Left renal pelvis (tissue), 4 donors: ENCODE results near the gene GFI1B. TPM values are rescaled to one million over a fixed set of nuclear protein-coding genes. Genes with fewer than 3 reads are reported as not detected.
"Not testable (repeated sequence)": the region's sequence is repeated elsewhere in the genome, so short reads cannot be mapped to it uniquely, and the experiment has no call there.

ENCODE experiments used
- DNase-seq, 4 donors: peaks; one replicate each; pipeline ENCODE4 v3.0.0-alpha.2; 2013; ENCODE audit warnings: low read depth in 4 of 4, low spot score in 3 of 4
- polyA plus RNA-seq, 4 donors: library from polyadenylated mRNA; unstranded; fragments of 120-200 nt; gene quantifications; one replicate each; pipeline ENCODE4 v1.2.1, GENCODE V29; 2013; ENCODE audit not compliant: insufficient read length in 4 of 4

Gene GFI1B
- polyA plus RNA-seq, 4 donors, result 0.39 to 1.3 (median 0.70) TPM

DNA sequence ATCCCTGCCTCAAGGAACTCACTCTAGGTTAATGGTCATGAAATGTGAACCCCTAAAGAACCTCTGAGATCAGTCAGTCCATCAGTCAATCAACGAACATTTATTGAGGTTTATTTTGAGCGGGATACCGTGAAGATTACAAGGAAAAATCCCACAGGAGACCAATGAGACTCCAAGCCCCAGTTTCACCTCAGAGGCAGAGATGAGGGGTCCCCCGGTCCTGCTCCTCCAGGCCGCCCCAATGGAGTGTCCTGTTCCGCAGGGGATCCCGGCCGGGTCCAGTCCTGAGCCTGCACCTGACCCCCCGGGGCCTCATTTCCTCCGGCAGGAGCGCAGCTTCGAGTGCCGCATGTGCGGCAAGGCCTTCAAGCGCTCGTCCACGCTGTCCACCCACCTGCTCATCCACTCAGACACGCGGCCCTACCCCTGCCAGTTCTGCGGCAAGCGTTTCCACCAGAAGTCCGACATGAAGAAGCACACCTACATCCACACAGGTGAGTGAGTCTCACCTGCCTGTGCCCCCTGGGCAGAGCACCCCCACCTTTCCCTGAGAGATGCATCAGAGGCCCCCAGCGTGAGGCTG lies 11.0 kb downstream of the GFI1B start:
- DNase-seq, result no peak

DNA sequence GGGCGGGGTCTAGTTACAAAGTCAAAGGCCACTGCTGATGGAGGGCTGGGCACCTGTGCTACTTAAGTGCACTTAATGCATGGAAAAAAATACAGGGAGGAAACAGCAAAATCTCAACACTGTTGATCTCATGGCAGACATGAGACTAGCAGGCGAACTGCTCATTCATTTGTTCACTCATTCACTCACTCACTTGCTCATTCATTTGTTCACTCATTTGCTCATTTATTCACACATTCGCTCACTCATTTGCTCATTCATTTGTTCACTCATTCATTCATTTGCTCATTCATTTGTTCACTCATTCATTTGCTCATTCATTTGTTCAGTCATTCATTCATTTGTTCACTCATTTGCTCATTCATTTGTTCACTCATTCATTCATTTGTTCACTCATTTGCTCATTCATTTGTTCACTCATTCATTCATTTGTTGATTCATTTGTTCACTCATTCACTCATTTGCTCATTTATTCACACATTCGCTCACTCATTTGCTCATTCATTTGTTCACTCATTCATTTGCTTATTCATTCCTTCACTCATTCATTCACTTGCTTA lies 11.6 kb downstream of the GFI1B start:
- DNase-seq, result not testable (repeated sequence)

DNA sequence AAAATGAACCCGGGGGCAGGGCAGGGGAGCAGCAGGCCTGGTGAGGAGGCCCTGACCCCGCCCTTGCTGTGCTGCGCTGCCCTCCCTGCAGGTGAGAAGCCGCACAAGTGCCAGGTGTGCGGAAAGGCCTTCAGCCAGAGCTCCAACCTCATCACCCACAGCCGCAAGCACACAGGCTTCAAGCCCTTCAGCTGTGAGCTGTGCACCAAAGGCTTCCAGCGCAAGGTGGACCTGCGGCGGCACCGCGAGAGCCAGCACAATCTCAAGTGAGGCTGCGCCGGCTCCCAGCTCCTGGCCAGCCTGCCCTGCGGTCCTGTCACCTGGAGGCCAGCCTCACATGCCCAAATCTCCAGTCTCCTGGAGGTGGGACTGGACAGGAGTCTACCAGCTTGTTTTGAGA lies 12.3 kb downstream of the GFI1B start:
- no peak for DNase-seq

DNA sequence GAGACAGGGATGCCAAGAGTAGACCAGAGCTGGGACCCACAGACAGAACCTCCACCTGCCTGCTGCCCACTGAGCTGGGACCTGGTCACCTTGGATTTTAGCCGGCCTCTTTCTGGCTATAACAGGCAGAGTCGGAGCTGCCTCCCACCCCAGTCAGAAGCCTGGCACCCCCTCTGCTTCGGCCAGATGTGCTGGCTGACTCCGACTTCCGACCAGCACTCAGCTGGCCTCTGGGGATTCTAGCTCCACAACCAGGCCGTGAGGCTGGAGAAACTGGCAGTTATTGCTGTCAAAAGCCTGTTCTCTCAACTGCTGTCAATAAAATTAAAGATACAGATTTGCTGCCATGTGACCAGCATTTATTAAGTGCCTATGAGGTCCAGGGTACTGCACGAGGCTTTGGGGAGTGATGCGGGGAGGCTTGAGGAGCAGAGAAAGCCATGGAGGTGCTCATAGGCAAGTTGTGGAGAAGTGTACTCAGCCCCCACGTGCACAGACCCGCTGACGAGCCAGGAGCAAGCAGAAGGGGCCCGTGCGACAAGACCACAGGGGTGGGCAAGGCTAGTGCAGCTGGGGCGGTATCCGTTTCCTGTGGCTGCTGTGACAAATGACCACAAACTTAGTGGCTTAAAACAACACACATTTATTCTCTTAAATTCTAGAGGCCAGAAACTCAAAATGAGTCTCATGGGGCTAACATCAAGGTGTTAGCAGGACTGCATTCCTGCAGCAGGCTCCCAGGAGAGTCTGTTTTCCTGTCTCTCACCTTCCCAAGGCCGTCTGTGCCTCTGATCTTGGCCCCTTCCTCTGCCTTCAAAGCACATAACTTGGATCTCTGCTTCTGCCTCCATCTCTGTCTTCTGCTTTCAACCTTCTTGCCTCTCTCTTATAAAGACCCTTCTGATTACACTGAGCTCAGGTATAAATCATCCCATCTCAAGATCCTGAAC lies 13.1 kb downstream of the GFI1B start:
- no peak for DNase-seq

GRCh38 chr9:132993511-132993939 lies 15.0 kb downstream of the GFI1B start:
- DNase-seq, result no peak

DNA sequence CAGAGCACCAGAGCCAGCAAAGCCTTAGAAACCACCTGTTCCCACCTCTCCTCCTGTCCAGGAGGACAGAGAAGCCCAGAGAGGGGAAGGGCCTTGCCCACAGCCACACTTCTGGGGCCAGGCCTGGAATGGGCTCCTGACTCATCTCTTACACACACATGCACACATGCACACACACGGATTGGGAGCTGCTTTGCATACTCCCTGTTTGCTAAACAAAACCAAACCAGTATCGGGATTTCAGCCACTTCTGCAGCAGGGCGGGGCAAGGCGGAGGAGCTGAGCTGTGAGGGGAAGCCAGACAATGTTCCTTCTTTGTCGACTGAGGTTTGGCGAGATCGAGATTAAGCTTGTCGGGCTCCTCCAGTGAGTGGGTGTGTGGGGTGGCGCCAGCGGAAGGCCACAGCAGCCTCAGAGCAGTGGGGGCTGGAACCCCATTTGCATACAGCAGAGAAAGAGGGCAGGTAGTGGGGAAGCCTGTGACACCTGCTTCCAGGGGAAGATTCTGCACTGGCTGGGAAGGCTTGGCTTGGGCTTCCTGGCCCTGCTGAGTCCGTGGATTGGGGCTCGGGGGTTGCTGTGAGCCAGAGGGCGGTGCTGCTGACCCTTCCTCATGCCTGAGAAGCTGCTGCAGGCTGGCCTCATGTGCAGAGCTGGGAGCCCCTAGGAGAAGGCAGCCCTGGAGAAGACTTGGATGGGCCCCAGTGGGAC lies 16.1 kb downstream of the GFI1B start:
- no peak for DNase-seq

GRCh38 chr9:132995121-132995420 lies 16.6 kb downstream of the GFI1B start:
- no peak for DNase-seq

- DNase-seq, result no peak
Measured at GRCh38 chr9:132995879-132996278, 17.4 kb downstream of the GFI1B start.

DNA sequence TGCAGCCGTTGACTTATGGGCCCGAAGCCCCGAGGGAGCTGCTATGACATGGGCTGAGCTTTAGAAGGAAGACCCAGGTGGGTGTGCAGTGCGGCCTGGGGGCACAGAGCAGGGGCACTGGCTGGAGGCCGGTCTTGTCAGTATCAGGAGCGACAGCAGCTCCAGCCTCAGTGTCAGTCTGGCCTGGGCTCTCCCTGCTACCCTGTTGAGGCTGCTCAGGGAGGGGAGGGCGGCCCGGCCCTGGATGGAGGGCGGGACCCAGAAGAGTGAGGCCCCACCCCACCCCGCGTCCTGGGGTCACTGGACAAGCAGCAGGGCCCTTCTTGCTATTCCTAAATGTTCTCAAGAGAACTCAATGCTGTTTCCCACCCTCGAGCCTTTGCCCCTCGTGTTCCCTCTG lies 18.0 kb downstream of the GFI1B start:
- DNase-seq, result no peak

DNA sequence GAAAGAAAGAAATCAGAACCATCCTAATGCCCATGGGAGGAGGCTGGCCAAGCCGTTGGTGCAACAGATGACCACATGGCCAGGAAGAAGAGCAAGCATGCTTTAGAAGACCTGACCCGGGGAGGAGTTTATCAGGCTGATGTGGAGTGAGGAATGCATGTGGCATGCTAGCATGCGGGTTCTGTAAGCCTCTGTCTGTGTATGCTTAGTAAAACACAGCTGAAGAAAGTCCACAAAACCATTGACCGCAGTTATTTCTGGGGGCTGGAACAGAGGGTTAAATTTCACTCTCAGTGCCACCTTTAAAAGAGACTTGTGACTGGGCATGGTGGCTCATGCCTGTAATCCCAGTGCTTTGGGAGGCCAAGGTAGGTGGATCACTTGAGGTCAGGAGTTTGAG lies 19.1 kb downstream of the GFI1B start:
- no peak for DNase-seq

DNA sequence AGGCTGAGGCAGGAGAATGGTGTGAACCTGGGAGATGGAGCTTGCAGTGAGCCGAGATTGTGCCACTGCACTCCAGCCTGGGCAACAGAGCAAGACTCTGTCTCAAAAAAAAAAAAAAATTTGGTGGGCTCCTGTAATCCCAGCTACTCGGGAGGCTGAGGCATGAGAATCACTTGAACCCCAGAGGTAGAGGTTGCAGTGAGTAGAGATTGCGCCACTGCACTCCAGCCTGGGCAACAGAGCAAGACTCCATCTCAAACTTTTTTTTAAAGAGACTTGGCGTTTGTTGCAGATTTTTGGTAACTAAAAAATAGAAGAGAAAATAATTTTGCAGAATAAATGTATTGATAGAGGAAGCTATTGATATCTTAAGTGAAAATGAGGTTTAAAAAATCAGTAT lies 19.7 kb downstream of the GFI1B start:
- not testable (repeated sequence) for DNase-seq

DNA sequence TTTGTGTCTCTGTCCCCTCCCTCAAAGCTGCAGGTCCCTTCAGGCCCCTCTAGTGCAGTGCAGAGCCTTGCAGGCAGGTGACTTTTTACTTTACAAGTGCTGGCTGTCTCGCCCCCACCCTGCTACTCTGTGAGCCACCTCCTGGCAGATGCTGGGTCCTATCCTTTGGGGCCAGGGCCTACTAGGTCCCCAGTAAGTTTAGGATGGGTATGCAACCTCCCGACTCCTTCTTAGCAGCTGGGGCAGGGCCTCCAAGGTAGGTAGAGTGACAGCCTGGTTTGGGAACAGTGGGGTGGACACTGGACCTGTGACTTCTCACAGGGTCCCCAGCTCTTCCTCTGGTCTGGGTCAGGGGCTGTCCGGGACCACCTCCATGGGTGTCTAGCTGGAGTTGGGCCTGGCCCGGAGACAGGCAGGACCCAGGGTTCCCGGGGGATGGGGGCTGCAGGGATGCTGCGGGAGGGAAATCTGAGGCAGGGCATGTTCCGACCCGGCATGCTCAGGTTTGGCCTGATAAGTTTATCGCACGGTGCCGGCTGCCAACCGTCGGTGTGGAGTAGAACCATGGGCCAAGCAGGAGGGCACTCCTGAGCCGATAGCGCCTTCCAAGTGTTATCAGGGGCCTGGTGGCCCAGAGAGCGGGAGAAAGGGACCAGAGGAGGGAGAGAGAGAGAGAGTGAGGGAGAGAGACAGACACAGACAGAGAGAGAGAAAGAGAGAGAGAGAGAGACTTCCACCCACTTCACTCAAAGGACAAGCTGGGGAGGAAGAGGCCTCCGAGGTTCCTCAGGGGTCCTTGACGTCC lies 20.5 kb downstream of the GFI1B start:
- no peak for DNase-seq

GRCh38 chr9:133002147-133003070 lies 23.9 kb downstream of the GFI1B start:
- no peak for DNase-seq

GRCh38 chr9:133003071-133003461 lies 24.6 kb downstream of the GFI1B start:
- no peak for DNase-seq

GRCh38 chr9:133003671-133004090 lies 25.2 kb downstream of the GFI1B start:
- no peak for DNase-seq

- DNase-seq, result no peak
Measured at GRCh38 chr9:133004091-133004998, 25.9 kb downstream of the GFI1B start.

- no peak for DNase-seq
Measured at GRCh38 chr9:133004999-133005760, 26.7 kb downstream of the GFI1B start.

- DNase-seq, result no peak
Measured at GRCh38 chr9:133005957-133006356, 27.5 kb downstream of the GFI1B start.
